NB4 (cell line): ENCODE data around the gene IRS1.

Experiments
- MYC ChIP-seq: IDR thresholded peaks from 2 replicates; pipeline ENCODE4 v1.6.1; 2011; ENCODE audit warnings: low read depth, low read length
- POLR2A ChIP-seq: IDR thresholded peaks from 2 replicates; pipeline ENCODE4 v1.6.1; 2011; ENCODE audit warnings: mild to moderate bottlenecking; ENCODE audit not compliant: insufficient read length; ENCODE audit errors: extremely low read depth
- TF ChIP-seq, protein P1 (sequence below): IDR thresholded peaks from one replicate; pipeline ENCODE4 v1.5.1; 2012; ENCODE audit warnings: low read depth, low read length
- TF ChIP-seq, protein P2 (sequence below): IDR thresholded peaks from 2 replicates; pipeline ENCODE4 v1.6.1; 2011; ENCODE audit warnings: low read depth, low read length

DNA sequence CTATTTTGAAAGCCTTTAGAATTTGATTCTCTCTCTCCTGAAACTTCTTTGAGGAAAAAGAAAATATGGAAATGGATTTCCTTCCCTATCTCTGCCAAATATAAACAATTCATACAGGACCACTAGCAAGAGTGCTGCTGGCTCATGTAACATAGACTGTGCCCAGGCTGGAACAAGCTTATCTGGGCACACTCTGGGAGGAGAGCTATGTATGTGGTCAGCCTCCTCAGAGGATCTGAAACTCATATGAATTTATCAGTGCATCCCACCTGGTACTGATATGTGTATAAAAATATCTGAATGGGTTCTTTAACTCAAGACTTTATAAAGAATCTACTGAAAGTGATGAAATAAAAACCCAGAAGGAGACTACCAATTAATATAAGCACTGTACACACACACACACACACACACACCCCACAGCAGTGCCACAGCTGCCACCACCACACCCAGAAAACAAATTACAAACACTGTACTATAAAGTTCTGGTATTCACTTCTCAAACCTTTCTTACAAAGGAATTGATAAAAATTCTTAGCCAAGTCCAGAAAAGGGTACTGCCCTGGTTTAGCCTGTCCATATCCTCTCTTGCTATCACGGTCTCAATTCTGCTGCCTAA lies 115.6 kb downstream of the IRS1 start:
- TF ChIP-seq, protein P1, sequence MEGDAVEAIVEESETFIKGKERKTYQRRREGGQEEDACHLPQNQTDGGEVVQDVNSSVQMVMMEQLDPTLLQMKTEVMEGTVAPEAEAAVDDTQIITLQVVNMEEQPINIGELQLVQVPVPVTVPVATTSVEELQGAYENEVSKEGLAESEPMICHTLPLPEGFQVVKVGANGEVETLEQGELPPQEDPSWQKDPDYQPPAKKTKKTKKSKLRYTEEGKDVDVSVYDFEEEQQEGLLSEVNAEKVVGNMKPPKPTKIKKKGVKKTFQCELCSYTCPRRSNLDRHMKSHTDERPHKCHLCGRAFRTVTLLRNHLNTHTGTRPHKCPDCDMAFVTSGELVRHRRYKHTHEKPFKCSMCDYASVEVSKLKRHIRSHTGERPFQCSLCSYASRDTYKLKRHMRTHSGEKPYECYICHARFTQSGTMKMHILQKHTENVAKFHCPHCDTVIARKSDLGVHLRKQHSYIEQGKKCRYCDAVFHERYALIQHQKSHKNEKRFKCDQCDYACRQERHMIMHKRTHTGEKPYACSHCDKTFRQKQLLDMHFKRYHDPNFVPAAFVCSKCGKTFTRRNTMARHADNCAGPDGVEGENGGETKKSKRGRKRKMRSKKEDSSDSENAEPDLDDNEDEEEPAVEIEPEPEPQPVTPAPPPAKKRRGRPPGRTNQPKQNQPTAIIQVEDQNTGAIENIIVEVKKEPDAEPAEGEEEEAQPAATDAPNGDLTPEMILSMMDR: no peak
- TF ChIP-seq POLR2A (no peak), MYC (no peak)
- TF ChIP-seq, protein P2, sequence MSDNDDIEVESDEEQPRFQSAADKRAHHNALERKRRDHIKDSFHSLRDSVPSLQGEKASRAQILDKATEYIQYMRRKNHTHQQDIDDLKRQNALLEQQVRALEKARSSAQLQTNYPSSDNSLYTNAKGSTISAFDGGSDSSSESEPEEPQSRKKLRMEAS: no peak
